ENCODE measurements around the gene ZBTB38. TPM values are rescaled to one million over a fixed set of nuclear protein-coding genes. Genes with fewer than 3 reads are reported as not detected.

The ZBTB38 gene, protein sequence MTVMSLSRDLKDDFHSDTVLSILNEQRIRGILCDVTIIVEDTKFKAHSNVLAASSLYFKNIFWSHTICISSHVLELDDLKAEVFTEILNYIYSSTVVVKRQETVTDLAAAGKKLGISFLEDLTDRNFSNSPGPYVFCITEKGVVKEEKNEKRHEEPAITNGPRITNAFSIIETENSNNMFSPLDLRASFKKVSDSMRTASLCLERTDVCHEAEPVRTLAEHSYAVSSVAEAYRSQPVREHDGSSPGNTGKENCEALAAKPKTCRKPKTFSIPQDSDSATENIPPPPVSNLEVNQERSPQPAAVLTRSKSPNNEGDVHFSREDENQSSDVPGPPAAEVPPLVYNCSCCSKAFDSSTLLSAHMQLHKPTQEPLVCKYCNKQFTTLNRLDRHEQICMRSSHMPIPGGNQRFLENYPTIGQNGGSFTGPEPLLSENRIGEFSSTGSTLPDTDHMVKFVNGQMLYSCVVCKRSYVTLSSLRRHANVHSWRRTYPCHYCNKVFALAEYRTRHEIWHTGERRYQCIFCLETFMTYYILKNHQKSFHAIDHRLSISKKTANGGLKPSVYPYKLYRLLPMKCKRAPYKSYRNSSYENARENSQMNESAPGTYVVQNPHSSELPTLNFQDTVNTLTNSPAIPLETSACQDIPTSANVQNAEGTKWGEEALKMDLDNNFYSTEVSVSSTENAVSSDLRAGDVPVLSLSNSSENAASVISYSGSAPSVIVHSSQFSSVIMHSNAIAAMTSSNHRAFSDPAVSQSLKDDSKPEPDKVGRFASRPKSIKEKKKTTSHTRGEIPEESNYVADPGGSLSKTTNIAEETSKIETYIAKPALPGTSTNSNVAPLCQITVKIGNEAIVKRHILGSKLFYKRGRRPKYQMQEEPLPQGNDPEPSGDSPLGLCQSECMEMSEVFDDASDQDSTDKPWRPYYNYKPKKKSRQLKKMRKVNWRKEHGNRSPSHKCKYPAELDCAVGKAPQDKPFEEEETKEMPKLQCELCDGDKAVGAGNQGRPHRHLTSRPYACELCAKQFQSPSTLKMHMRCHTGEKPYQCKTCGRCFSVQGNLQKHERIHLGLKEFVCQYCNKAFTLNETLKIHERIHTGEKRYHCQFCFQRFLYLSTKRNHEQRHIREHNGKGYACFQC (N-terminal part only)
- 66.9 and 77.6 TPM in 2 replicates for total RNA-seq

- DNase-seq (ENCODE audit: low read depth in 2 of 2): peak; percentile 93 to 95
Measured at GRCh38 chr3:141368062-141368924, at the start of gene ZBTB38. TSS of gene ZBTB38 (plus strand) at chr3:141368504. CDS start at chr3:141442389, 73,885 bp downstream.

- DNase-seq (ENCODE audit: low read depth in 2 of 2): peak in 1 of 2 donors; percentile 20
Measured at GRCh38 chr3:141320399-141321108, 47.8 kb upstream of the ZBTB38 start.

DNA sequence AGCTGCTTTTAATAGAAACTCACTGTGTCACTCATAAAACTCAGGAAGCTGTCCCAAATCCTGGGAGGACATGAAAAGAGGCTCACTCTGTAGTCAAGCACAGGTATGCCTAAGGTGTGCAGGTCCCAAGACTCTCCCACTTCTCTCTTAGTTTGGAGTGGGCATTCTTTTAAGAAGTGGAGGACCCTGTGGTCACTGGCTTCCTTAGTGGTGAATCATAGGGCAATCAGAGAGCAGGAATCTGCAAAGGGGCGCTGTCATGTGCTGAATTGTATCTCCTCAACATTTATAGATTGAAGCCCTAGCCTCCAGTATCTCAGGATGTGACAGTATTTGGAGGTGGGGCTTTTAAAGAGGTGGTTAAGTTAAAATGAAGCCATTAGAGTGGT is 47.2 kb upstream of the ZBTB38 start:
- peak in 1 of 2 donors; percentile 63 for DNase-seq (ENCODE audit: low read depth in 2 of 2)

- no peak for DNase-seq (ENCODE audit: low read depth in 2 of 2)
Measured at GRCh38 chr3:141323936-141324704, 44.2 kb upstream of the ZBTB38 start.

GRCh38 chr3:141326123-141326522 is 42.2 kb upstream of the ZBTB38 start:
- no peak for DNase-seq (ENCODE audit: low read depth in 2 of 2)

DNA sequence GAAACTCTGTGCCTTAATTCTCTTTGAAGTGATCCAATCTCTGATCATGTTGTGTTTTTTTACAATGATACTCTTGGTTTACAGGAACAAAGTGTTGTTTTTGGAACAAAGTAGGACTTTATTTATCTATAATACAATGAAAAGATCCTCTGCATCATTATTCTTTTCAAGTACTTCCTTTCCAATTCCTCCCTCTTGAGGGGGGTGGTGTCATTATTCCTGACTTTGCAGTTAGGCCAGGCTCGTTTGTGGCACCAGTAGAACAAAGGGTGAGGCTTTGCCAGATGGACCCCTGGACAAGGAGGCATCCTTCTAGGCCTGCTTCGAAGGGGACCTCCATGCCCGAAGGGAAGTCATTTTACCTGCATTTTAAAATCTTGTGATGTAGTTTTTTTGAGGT is 41.7 kb upstream of the ZBTB38 start:
- DNase-seq (ENCODE audit: low read depth in 2 of 2): no peak

DNA sequence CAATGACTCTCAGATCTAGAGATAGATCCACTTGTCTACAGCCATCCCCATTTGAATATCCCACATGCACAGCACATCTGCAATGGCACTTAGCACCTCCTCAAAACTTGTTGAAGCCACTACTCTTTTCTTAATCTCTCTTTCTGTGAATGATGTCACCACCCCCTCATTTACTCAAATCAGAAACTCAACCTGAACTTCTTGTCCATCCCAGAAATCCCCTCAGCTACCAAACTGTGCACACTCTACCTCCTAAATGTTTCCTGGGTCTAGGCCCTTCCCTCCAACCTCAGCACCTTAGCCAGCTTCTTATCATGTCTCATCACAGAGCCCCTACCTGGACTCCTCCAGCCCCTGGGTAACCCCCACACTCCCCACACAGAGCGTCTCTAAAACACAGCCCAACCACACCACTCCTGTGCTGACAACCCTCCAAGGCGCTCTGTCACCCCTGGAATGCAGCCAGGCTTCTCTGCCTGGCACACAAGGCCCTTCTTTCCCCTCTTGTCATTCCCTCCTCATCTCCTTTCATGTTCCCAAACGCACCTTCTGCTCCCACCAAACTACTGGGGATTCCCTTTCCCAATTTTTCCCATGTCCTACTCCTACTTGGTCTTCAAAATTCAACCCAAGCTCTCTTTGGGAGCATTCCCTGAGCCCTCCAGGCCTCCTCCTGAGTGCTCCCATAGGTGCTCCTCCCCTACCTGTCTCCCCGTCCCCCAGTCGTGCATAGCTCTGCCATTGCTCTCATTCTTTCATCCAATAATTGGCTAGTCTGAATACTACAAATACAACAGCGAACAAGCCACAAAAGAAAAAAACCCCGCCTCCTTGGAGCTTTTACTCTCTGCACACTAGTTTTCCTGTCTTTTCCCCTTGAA is 39.8 kb upstream of the ZBTB38 start:
- no peak for DNase-seq (ENCODE audit: low read depth in 2 of 2)

DNA sequence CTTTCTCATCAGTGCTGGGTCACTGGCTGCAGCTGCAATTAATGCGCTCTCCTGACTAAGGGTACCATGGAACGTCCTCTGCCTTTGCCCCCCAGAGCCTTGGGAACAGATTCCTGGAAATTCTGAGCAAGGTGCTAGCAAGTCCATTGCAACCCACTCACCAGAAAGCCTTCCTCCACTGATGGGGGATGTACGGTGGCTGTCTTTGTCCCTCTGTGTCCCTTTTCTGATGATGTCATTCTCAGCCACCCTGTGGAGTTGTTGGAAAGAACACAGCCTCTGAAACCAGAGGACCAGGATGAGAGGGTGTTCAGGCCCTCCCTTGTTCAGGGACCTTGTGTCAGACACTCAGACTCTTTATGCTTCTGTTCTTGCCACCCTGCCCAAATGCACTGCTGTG is 38.1 kb upstream of the ZBTB38 start:
- no peak for DNase-seq (ENCODE audit: low read depth in 2 of 2)

DNA sequence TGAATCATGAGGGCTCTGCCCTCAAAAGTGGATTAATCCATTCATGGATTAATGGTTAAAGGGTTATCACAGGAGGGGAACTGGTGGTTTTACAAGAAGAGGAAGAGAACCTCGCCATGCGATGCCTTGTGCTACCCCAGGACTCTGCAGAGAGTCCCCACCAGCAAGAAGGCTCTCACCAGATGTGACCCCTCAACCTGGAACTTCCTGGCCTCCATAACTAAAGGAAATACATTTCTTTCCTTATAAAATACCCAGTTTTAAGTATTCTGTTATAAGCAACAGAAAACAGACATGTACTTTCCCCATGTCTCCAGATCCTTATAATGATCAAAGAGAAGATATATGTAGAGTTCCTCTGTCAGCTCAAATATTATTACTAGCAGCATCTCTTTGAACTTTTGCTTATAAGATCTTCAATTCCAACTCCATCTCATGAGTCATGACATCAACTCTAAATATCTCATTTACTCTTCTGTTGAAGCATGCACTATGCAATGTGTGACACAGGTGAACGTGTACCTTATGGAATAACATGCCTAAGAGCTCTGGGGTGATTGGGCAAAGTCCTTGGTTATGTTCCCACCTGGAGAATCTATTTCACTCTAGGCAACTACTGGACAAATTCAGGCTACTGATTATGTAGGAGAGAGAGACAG is 37.5 kb upstream of the ZBTB38 start:
- DNase-seq (ENCODE audit: low read depth in 2 of 2): no peak

- DNase-seq (ENCODE audit: low read depth in 2 of 2): peak; percentile 35 to 98
Measured at GRCh38 chr3:141331377-141332318, 36.7 kb upstream of the ZBTB38 start.

- DNase-seq (ENCODE audit: low read depth in 2 of 2): no peak
Measured at GRCh38 chr3:141332416-141332815, 35.9 kb upstream of the ZBTB38 start.

- no peak for DNase-seq (ENCODE audit: low read depth in 2 of 2)
Measured at GRCh38 chr3:141333836-141334626, 34.3 kb upstream of the ZBTB38 start.

DNA sequence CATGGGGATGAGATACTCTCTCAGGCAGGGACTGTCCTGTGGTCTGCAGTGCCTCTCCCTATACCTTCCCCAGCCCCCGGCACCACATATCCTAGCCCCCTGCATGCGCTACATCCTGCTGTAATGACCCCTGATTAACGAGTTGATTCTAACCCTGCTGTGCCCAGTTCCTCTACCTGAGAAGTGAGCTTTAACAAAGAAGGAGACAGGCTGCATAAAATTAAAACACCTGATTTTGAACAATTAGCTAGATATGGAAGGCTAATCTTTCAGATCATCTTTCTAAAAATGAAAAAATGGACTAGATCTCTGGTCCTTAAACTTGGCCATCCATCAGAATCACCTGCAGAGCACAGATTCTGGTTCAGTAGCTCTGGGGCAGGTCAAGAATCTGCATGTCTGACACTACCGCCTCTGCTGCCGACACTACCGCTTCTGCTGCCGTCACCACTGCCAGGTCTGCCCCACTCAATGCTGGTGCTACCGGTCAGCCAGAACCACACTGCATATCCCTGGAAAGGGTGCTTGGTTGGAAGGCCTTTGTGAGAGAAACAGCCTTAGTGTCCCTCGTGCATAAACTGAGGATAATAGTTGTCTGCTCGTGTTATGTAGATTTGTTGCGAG is 33.6 kb upstream of the ZBTB38 start:
- DNase-seq (ENCODE audit: low read depth in 2 of 2): no peak

GRCh38 chr3:141335531-141336061 is 32.7 kb upstream of the ZBTB38 start:
- DNase-seq (ENCODE audit: low read depth in 2 of 2): no peak
